Left forelimb (tissue), 1 donor: ENCODE results near the gene LRRN4.

ENCODE experiments used
- DNase-seq: peaks from one replicate; pipeline ENCODE4 v3.0.0-alpha.2; 2018; ENCODE audit warnings: low spot score

LRRN4 gene

DNA sequence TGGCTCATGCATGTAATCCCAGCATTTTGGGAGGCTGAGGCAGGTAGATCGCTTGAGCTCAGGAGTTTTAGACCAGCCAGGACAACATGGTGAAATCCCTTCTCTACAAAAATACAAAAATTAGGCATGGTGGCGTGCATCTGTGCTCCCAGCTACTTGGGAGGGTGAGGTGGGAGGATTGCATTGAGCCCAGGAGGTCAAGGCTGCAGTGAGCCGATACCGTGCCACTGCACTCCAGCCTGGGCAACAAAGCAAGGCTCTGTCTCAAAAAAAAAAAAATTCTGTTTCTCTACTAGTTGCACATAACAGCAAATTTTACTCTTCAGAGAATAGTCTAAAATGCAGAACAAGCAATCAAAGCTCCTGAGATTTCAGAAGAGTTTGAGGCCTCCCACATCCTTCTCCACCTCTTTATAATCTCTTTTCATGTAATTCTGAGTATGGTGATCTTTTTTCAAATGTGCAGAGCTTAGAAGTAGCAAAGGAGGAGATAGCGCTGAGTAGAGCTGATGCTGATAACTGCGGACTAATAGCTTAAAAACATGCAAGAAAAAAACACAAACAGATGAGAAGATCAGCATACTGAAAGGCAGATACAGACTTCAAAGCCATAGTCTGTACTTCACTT, 23.3 kb downstream of the LRRN4 start:
- no peak for DNase-seq

DNA sequence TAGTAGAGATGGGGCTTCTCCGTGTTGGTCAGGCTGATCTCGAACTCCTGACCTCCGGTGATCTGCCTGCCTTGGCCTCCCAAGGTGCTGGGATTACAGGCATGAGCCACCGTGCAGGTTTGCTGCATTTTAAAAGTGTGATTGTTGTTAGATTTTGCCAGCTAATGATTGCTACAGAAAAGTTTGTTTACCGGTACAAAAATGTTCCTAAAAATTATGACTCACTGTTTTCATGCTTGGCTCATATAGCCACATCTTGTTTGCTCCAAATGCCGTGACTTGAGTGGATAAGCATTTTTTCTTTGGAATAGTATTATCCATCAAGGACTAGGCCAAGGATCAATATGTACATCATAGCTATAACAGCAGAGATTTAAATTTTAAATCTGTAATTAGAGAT, 24.3 kb downstream of the LRRN4 start:
- DNase-seq = no peak

DNA sequence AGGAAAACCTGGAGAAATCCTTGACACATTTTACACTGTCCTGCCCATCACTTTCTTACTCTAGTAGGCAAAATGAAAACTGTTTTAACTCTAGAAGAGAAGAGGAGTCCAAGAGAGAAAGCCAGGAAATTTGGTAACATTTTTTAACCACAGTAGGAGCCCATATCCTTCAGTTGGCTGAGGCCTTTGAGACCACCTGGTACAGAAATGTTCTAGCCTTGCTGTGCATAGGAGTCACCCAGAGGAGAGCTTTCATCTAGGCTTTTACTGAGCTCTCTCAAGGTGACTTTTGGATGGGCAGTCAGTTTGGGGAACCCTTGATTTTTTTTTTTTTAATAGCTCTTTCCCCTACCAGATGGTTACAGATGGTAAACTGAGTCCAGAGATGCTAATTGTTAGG, 25.0 kb downstream of the LRRN4 start:
- no peak for DNase-seq

DNA sequence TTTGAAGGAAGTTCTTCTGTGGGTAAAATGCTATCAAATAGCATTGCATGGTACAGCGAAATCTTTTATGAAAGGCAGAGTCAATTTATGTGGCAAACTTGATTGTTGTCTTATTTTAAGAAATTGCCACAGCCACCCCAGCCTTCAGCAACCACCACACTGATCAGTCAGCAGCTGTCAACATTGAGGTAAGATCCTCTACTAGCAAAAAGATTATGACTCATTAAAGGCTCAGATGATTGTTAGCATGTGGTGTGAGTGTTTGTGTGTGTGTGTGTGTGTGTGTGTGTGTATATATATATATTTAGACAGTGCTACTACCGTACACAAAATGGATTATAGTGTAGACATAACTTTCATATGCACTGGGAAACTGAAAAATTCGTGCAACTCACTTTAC, 27.8 kb downstream of the LRRN4 start:
- no peak for DNase-seq

- no peak for DNase-seq
These were observed 29.1 kb downstream of the LRRN4 start for GRCh38 chr20:6024768-6025167.

DNA sequence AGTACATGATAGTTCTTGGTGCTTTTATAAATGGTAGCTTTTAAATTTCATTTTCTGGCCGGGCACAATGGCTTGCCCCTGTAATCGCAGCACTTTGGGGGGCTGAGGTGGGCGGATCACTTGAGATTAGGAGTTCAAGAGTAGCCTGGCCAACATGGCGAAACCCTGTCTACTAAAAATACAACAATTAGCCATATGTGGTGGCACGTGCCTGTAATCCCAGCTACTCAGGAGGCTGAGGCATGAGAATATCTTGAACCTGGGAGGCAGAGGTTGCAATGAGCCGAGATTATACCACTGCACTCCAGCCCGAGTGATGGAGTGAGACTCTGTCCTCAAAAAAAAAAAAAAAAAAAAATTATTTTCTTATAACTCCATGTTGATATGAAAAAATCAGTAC, 36.0 kb downstream of the LRRN4 start:
- DNase-seq = no peak

GRCh38 chr20:6017467-6017866, 36.4 kb downstream of the LRRN4 start:
- no peak for DNase-seq

DNA sequence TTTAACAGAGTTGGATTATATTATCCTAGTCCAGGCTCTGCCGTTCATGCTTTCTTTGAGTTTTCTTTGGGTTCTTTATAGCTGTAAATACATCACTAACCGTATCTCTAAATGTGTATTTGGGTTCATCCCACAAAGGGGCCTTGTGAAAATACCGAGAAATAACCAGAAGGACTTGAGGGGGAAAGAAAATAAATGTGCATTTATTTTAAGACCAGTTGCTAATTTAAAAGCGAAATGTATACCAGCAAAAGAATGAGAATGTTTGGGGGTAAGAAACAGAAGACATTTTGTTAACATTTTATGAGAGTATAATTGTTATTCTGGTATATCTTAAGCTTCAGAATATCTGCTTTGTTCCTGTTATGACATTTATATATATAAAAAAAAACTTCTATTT, 38.9 kb downstream of the LRRN4 start:
- no peak for DNase-seq

DNA sequence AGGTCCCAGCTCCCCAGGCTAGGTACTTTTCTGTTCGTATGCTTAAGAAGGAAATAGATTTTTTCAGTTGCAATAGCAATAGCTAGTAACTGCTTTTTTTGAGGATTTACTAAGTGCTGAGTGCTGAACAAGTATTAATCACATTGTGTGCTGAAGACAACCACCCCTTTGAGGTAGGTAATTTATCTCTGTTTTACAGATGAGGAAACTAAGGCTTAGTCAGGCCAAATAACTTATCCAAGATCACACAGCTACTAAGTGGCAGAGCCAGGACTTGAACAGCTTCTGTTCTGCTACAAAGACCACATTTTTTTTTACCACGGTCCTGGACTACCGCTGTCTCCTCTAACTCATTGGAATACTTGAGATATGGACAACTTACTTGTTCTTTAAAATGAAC, 39.8 kb downstream of the LRRN4 start:
- DNase-seq = no peak

- no peak for DNase-seq
These were observed 41.7 kb downstream of the LRRN4 start for GRCh38 chr20:6012179-6012578.

- no peak for DNase-seq
These were observed 45.6 kb downstream of the LRRN4 start for GRCh38 chr20:6008254-6008653.

DNA sequence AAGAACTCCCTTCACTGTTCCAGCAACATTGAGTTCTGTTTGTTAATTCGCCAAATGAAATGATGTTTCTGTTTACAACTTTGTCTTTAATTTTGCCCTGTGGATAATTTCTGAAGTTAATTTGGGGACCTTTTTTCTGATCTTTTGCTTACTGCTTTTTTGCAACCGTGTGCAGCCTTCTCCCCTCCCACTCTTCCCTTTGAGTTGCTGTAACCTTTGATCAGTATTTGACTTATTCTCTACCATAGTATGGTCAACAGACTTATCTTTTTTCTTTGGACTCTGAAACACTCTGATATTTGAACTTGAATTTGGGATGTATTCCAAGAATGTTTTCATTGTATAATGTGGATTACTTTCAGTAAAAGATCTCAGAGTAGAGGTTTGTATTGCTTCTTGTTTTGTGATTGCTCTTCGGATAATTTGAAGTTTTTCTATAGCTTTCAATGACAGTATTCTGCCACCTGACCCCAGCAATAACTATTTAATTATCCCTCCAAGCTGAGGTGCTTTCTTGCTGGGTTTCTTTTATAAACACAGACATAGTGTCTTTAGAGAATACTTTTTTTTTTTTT, 46.2 kb downstream of the LRRN4 start:
- no peak for DNase-seq

DNA sequence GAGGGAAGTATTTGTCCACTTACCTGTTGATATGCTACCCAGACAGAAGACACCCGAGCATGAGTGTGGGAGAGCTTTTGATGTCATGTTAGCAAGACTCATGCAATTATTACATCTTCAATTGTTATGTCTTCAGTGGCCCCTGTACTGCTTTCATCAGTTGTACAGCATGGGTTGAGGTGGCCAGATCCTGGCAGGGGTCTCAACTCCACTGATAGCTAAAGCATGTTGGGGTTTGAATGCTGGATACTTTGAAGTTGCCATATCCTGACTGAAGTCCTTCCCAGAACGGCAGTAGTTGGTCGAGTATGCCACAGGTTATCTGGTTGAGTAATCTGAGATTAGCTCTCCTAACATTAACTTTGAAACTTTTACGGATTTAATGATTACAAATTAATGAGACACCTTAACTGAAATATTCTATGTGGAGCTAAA, 46.7 kb downstream of the LRRN4 start:
- no peak for DNase-seq

DNA sequence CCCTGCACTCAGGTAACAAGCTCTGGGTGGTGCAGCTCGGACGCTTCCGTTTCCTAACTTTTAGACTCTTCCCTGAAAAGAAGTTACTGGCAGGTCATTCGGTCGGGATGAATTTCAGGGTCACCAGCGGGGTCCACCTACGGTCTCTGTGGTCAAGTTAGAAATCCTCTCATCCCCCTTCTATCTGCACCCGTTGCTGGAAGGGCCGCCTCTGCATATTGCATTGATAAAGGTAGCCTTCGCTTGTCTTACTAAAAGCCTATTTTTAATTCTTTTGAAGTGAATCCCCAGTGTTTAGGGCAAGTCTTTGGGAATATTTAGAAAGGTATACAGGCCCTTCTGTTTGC, 47.3 kb downstream of the LRRN4 start:
- no peak for DNase-seq

- DNase-seq = no peak
These were observed 53.0 kb downstream of the LRRN4 start for GRCh38 chr20:6000871-6001270.

- no peak for DNase-seq
These were observed 54.1 kb downstream of the LRRN4 start for GRCh38 chr20:5999783-6000182.

DNA sequence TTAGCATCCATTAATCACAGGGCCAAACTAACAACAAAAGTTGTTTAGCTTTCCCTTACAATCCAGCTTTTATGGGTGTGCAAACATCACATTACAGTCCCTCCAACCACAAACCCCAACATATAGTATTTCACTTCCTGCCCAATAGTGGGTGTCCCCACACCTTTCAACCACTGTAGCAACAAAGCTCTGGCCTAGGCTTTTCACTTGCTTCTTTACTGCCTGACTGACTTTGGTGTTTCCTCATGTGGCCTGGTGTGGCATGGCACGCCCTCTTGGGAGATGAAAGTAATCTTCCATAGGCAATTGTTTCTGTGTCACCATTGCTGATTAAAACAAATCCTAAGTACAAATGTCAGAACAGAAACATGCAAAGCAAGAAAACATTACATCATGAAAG, 57.1 kb downstream of the LRRN4 start:
- DNase-seq = no peak

GRCh38 chr20:5991623-5992441, 62.0 kb downstream of the LRRN4 start:
- no peak for DNase-seq

GRCh38 chr20:5990946-5991345, 62.9 kb downstream of the LRRN4 start:
- DNase-seq = no peak
